GM19452 (cell line): Measurements from ENCODE around the gene PNMT.

ENCODE experiments used
- ATAC-seq: cut with Tn5 transposase; IDR thresholded peaks from one replicate; pipeline ENCODE4 v1.9.1; 2021; ENCODE audit not compliant: unreplicated experiment

The PNMT gene

GRCh38 chr17:39632153-39632941 lies 35.9 kb upstream of the PNMT start:
- no peak for ATAC-seq

DNA sequence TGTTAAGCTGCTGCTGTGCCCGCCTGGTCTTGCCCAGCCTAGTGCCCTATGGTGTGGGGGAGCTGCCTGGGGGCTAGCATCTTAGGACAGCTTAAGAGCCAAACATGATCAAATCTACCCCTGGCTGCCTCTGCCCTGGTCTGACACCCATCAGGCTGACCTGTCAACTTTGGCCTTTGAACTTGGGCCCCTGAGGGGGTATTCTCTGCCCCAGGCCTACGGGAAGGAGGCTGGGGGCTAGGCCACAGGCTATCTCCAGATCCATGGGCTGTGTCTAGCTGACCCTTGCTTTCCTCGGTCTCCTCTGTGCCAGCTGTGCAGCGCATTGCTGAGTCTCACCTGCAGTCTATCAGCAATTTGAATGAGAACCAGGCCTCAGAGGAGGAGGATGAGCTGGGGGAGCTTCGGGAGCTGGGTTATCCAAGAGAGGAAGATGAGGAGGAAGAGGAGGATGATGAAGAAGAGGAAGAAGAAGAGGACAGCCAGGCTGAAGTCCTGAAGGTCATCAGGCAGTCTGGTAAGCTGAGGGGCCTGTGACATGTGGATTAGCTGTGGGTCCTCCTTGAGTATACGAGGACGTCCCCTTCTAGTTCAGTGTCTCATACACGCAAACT lies 34.6 kb upstream of the PNMT start:
- ATAC-seq = no peak

- no peak for ATAC-seq
Observed at GRCh38 chr17:39634384-39634871, 33.8 kb upstream of the PNMT start.

DNA sequence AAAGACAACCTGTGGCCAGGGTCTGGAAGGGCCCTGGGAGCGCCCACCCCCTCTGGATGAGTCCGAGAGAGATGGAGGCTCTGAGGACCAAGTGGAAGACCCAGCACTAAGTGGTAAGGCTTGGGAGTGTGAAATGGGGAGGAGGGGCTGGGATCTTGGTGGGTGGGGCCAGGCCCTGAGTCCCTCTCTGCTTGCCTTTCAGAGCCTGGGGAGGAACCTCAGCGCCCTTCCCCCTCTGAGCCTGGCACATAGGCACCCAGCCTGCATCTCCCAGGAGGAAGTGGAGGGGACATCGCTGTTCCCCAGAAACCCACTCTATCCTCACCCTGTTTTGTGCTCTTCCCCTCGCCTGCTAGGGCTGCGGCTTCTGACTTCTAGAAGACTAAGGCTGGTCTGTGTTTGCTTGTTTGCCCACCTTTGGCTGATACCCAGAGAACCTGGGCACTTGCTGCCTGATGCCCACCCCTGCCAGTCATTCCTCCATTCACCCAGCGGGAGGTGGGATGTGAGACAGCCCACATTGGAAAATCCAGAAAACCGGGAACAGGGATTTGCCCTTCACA lies 32.6 kb upstream of the PNMT start:
- ATAC-seq = no peak

DNA sequence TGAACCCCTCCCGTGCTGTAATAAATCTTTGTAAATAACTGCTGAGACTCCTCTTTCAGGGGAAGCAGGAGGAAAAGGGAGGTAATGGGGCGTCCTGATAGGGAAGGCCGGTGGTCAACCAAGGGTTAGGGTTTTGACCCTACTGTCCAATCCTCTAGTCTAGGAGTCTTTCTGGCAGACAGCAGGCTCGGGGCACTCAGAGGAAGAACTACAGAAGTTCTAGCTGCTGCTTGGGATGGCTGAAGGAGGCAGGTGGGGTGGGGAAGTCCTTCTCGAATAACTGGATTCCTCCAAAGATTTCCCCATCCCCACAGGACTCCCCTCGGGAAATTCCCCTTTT lies 31.7 kb upstream of the PNMT start:
- peak; percentile 14 for ATAC-seq

DNA sequence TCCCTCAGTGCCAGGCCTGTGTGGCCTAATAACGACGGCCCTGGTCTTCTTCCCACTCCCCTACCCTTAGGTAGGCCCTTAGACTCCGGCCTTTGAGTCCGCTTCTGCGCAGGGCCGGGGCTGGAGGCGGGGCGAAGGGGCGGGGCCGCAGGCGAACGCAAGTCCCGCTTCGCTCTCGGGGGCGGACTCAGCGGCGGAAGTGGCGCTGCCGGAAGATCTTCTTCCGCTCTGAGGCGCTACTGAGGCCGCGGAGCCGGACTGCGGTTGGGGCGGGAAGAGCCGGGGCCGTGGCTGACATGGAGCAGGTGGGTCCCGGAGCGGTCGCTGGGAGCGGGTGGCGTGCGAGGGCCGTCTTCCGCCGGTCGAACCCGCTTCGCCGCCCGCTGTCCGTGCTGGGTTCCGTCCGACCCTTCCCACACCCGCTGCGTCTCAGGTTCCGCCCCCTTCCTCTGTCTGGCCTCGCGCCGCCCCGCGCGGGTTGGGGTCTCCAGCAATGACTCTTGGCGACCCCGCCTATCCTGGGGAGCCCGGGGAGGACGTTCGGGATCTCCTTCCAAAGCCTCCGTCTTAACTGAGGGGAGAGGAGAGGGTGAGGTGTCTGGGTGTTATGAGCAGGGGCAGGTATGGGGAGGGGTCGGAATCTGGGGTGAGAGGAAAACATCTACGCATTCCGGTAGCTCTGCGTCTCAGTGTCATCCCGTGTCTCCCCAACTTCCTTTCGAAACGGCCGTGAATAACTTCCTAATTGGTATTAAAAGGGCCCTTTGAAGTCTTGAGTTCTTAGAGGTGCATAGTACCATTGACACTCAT lies 31.1 kb upstream of the PNMT start, which contains the start of gene STARD3:
STARD3 (plus strand) TSS at position 218 of the 810 bp plus-strand sequence. CDS start 16,388 bp downstream, outside the sequence.
- peak; percentile 88 for ATAC-seq

DNA sequence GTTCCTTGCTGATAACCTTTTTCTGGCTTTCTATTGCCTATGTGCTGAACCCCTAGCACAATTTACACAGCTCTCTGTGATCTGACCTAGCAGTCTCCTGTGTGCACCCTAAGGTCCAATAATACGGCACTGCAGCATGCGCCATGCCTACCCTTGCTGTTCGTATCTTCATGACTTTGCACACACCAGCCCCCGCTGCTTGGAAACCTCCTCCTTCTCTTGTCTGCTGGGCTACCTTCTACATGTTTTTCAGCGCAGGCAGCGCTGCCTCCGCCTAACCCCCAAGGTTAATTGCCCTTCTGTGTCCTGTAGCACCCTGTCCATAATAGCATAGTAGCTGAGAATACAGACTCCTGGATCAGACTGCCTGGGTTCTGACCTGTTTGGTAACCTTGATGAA lies 29.9 kb upstream of the PNMT start:
- no peak for ATAC-seq

- ATAC-seq = no peak
Observed at GRCh38 chr17:39639043-39639442, 29.2 kb upstream of the PNMT start.

GRCh38 chr17:39639566-39640458 lies 28.4 kb upstream of the PNMT start:
- ATAC-seq = no peak

- ATAC-seq = no peak
Observed at GRCh38 chr17:39640591-39641031, 27.6 kb upstream of the PNMT start.

DNA sequence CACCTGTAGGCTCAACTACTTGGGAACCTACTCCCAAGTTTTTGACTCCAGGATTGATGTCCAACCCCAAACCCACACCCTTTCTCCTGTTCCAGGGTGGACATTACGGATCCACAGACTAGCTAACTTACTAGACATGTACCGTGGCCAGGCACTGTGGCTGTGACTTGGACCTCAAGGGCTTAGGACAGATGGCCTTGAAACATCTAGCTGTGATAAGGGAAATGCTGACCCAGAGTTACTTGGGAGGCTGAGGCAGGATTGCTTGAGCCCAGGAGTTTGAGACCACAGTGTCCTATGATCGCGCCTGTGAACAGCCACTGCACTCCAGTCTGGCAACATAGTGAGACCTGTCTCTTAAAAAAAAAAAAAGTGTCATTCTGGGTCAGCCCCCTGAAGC lies 27.2 kb upstream of the PNMT start:
- ATAC-seq = no peak

- ATAC-seq = no peak
Observed at GRCh38 chr17:39641883-39642282, 26.4 kb upstream of the PNMT start.

DNA sequence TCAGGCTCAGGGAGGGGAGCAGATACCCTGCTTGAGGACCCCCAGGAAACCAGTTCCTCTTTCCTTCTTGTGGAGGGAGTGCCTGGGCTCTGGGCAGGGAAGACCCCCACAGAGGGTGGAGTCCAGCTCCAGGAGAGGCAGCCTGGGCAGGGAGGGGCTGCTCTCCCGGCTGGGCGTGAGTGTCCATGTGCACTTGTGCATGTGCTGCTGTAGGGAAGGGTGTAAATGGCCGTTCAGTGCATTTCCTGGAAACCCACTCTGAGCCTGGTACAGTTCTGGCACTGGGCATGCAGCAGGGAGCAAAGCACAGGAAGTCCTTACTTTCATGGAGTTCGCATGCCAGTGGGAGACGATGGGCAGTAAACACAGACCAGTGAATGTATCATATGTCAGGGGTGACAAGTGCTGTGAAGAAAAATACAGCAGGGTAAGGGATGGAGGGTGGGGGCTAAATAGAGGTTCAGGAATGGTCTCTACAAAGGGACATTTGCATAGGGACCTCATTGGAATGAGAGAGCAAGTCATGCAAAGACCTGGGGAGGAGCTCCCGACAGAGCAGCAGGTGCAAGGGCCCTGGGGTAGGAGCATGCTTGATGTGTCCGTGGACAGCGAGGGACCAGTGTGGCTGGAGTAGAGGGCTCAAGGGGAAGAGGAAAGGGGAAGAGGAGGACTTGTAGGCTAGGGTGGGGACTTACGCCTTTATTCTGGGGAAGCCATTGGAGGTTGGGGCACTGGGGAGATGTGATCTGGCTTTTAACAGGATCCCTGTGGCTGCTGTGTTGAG lies 25.8 kb upstream of the PNMT start:
- no peak for ATAC-seq

DNA sequence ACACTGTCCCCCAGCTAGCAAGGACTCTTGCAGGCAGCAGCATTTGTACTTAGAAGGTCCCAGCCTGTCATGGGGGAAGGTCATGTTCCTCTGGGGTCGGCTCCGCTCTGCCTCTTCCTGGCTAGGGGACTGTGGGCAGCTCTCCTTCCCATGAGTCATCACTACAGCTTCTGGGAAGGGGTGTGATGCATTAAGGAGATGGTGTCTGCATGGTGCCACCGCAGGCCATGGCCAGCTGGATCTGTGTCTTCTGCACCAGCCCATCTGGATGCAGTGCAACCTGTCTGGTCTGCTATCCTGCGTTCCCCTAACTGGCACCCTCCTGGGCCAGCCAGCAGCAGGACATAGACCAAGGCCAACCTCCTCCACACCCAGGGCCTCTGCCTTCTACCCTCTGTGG lies 25.0 kb upstream of the PNMT start:
- no peak for ATAC-seq

DNA sequence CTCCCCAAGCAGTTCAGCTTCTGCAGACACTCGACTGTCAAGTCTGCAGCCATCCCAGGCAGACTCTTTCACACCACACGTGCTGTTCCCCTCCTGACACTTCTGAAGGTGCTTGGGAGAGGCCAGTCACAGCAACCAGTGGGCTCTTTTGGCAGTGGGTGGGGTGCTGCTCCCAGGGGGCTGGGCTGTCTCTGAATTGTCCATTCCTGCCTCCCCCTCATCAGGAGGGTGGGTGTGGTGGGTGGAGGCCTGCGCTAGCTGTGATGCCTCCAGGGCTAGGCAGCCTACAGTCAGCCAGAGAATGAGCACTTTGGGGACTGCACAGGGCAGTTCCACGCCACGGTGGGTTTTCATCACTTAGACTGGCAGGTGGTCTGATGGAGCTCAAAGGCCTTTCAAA lies 21.0 kb upstream of the PNMT start:
- ATAC-seq = no peak

DNA sequence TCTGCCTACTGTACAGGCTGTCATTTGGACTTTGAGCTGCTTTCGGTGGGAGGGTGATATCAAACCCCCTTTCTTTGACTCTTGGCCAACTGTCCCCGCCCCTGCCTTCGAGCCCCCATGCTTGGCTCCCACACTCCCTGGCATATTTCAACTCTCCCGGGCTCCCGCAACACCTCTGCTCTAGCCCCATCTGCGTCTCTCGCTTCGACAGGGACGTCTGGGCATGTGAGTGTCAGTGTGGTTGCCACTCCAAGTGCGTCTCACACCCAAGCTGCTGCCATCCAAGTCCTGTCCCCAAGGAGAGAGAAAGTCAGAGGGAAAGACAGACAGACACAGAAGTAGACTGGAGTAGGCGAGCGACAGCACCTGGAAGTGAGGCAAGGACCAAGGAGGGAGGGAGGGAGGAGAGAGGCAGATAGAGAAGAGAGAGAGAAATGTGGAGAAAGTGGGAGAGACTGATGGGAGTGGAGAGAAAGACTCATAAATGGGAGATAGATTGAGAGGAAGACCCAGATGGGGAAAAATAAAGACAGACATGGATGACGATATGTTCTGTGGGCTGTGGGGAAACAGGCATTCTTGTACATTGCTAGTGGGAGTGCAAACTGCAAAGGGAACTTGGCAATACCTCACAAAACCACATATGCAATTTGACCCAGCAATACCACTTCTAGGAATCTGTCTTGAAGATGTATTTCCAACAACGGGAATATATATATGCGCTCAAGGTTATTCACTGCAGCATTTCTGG lies 19.5 kb upstream of the PNMT start:
- ATAC-seq = no peak

DNA sequence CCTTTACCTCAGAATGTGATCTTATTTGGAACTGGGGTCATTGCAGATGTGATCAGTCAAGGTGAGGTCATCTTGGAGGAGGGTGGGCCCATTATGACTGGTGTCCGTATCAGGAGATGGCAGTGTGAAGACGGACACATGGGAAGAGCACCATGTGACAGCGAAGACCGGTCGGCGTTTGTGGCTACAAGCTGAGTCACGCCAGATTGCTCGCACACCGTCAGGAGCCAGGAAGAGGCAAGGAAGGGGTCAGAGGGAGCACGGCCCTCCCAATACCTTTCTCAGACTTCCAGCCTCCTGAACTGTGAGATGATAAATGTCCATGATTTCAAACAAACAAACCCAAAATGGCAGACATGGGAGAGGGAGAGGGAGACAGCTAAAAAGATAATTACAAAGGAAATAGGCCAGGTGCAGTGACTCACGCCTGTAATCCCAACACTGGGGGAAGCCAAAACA lies 18.1 kb upstream of the PNMT start:
- ATAC-seq = no peak

GRCh38 chr17:39651923-39652586 lies 16.2 kb upstream of the PNMT start:
- no peak for ATAC-seq
